Stimulated activated CD4-positive, alpha-beta T cell treated with anti-CD3 and anti-CD28 coated beads, Interleukin-2, amount 100 ng/mL, for 4 hours (primary cell): ENCODE data around the gene NRG3.

Experiments used
- DNase-seq: peaks from one replicate; pipeline ENCODE4 v3.0.0-alpha.2; 2020; ENCODE audit warnings: low read depth

Gene NRG3

DNA sequence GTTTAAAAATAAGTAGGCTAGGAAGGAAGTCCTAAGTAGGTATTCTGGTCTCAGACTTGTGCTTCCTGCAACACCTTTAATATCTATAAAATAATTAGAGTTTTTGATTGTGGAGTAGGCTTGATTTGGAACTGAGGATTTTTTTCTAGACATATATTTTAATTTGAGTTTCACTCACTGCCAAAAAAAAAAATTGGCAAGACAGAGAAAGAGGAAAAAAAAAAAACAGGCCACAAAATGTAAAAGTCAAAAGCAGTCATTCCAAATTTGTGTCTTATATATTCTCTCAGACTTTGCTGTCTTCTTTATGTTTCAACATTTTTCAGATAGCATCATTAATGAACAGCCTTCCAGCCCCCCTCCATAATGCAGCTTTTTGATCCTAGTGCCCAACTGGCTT lies 346.1 kb downstream of the NRG3 start:
- no peak for DNase-seq

GRCh38 chr10:82221601-82222149 lies 346.7 kb downstream of the NRG3 start:
- no peak for DNase-seq

DNA sequence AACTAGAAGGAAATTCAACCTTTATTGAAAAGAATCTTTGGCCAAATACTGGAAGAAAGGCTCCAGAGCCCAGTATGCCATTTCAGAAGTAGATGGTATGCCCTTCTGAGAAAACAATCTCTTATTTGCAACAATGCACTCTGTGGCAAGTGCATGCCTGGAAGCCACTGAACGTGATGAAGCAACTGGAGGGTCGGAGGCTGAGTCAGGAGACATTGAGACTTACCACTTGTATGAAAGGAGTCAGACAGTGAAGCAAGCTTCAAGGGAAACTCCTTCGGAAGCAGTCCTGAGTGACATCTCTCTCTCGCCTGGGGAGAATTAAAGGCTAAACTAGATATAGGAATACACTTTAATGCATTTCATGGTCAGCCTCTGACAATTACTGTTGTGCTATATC lies 353.7 kb downstream of the NRG3 start:
- no peak for DNase-seq

DNA sequence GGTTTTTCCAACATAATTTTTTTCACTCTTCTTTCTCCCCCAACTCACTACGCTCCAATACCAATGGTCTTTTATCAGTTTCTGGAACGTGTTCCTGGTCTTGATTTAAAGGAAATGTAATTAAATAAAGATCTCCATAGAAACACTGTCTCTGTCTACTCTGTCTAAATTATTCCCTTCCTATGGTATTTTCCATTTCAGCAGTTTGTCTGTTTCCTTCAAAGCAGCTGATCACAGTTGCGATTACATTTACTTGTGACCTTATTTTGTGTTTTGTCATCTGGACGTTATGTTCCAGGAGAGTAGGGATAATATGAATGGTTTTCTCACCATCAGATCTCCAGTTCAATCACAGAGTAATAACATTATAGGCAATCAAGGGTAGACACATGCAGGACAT lies 359.2 kb downstream of the NRG3 start:
- DNase-seq, result no peak

- DNase-seq, result no peak
Observed at GRCh38 chr10:82236084-82236731, 361.2 kb downstream of the NRG3 start.

DNA sequence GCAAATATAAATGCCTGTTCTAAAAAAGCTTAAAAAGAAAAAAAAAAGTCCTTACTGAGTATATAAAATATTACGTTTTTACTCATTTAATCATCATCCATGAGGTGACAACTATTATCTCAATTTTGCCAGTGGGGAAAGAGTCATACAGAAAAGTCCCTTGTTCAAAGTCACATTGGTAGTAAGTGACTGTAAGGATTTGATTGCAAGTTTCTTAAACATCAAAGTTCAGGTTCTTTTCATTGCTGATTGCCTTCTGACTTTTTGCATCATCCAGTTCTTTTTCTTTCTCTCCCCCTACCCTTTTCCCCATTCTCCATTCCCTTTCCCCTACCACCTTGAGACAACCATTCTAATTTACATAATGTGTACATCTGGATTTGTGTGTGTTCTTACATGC lies 363.3 kb downstream of the NRG3 start:
- no peak for DNase-seq

GRCh38 chr10:82240408-82240807 lies 365.4 kb downstream of the NRG3 start:
- no peak for DNase-seq

GRCh38 chr10:82242778-82243177 lies 367.8 kb downstream of the NRG3 start:
- no peak for DNase-seq

DNA sequence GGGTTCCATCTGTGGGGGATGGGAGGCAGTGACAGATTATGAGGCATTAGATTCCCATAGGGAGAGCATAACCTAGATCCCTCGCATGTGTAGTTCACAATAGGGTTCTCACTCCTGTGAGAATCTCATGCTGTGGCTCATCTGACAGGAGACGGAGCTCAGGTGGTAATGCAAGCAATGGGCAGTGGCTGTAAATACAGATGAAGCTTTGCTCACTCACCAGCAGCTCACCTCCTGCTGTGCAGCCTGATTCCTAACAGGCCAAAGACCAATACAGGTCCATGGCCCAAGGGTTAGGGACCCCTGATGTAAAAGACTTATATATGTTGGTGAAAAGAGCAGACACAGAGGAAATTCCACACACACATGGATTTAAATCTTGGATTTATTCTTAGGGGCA lies 370.2 kb downstream of the NRG3 start:
- DNase-seq, result no peak

- no peak for DNase-seq
Observed at GRCh38 chr10:82245906-82246560, 371.0 kb downstream of the NRG3 start.

- no peak for DNase-seq
Observed at GRCh38 chr10:82249141-82249540, 374.1 kb downstream of the NRG3 start.

- DNase-seq, result no peak
Observed at GRCh38 chr10:82251222-82251906, 376.4 kb downstream of the NRG3 start.

DNA sequence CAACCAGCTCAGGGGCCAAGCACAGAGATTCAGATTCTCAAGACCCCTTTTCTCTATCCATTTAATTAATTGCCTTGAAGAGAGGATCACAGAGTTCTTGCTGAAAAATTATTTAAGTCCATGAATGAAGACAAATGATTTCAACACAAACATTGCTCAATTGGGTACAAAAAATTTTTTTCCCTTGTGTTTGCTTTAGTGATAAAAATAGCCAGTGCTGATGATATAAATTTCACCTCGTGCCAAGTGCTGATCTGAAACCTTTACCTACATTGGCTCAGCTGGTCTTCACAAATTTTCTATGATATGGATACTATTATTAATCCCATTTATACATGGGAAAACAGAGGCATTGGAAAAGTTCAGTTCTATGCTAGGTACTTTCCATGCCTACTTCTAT lies 377.1 kb downstream of the NRG3 start:
- no peak for DNase-seq

GRCh38 chr10:82254237-82254636 lies 379.2 kb downstream of the NRG3 start:
- DNase-seq, result no peak

GRCh38 chr10:82256275-82256674 lies 381.3 kb downstream of the NRG3 start:
- DNase-seq, result no peak

- DNase-seq, result no peak
Observed at GRCh38 chr10:82266438-82266837, 391.4 kb downstream of the NRG3 start.

- DNase-seq, result no peak
Observed at GRCh38 chr10:82267014-82267413, 392.0 kb downstream of the NRG3 start.

DNA sequence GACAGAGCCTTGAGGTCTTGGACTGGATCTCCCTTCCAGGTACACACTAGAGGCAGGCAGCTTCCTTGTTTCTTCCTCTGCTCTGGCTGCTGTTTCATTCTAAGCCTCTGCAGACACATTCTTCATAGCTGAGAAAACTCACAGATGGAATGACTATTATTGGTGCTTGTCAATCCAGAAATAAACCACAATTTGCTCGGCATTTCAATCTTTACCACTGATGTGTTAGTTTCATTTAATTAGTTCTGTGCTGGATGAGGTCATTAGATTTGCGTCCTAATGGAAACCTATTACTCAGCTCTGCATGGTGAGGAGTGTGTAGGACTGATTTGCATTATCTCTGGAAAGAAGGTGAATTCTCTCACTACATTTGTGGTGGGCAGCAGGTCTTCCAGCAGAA lies 392.5 kb downstream of the NRG3 start:
- DNase-seq, result no peak

DNA sequence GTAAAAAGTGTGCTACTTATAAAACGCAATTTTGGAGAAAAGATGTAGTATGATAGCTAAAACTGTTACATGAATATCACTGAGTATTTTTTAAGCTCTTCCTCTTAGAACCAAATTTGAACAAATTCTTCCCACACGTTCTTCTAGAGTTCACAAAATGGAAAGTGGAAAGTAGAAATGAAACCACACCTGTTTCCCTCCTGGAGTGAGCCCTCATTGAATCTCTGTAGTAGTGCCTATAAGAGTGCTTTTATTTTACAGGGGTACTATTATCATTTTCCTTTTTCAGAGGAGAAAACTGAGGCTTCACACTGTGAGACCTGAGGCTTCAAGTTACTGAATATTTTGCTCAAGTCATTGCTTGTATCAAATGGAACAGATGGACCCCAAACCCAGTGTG lies 393.0 kb downstream of the NRG3 start:
- no peak for DNase-seq

GRCh38 chr10:82277591-82277990 lies 402.6 kb downstream of the NRG3 start:
- no peak for DNase-seq

GRCh38 chr10:82278401-82279182 lies 403.6 kb downstream of the NRG3 start:
- no peak for DNase-seq

DNA sequence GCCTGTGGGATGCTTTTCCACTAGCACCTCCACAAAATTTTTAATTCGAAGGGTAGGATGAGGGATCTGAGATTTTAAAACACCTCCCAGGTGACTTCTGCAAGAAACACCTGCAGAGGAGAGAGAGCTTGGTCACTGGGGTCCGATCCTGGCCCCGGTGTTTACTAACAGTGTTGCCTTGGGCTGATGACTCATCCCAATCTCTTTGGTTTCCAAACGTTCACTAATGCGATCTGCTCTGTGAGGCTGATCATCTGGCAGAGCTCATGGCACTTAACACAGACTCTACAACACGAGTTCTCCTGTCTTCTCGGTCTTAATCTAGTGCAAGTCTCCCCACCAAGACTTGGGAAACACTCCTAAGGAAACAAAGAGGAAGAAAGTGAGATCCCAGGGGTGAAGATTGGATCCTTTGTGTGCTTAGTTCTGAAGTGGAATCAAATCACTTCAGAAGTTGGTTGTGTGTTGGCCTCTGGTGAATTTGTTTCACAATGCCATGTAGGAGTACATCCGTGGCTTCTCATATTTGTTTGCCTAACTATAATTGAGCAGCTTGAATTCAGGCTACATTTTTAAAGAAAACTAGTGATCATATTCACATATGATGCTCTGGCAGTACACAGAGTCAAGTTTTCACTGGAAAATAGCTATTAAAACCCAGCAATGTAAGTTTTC lies 407.9 kb downstream of the NRG3 start:
- no peak for DNase-seq
